BLaER1 treated with 17β-estradiol and CSF1 and Interleukin-3, amounts not matched to agents 10 nM and 100 nM (cell line): ENCODE measurements around the gene LPCAT2.

Source experiments
- H3K27ac ChIP-seq, 11 experiments: shearing (Covaris generic); formaldehyde crosslinking; 2 replicates each; pipeline ENCODE4 v1.8.1; 2022
- H3K27me3 ChIP-seq, 11 experiments: shearing (Covaris generic); formaldehyde crosslinking; 2 replicates each; pipeline ENCODE4 v1.8.1; 2022
- H3K36me3 ChIP-seq, 11 experiments: shearing (Covaris generic); formaldehyde crosslinking; 2 replicates each; pipeline ENCODE4 v1.8.1; 2022
- H3K4me1 ChIP-seq, 10 experiments: shearing (Covaris generic); formaldehyde crosslinking; 2 replicates each; pipeline ENCODE4 v1.8.1; 2022
- H3K4me2 ChIP-seq, 11 experiments: shearing (Covaris generic); formaldehyde crosslinking; 2 replicates each; pipeline ENCODE4 v1.8.1; 2022
- H3K4me3 ChIP-seq, 10 experiments: shearing (Covaris generic); formaldehyde crosslinking; 2 replicates each; pipeline ENCODE4 v1.8.1; 2022
- H3K9ac ChIP-seq, 11 experiments: shearing (Covaris generic); formaldehyde crosslinking; 2 replicates each; pipeline ENCODE4 v1.8.1; 2022
- H3K9me3 ChIP-seq, 11 experiments: shearing (Covaris generic); formaldehyde crosslinking; replicated peaks in 1 of 11; 2 replicates each; pipeline ENCODE4 v1.8.1; 2022
- H4K20me1 ChIP-seq, 11 experiments: shearing (Covaris generic); formaldehyde crosslinking; 2 replicates each; pipeline ENCODE4 v1.8.1; 2022
- Cebpa-rat ChIP-seq, 11 experiments: shearing (Covaris generic); IDR thresholded peaks; 2 replicates each; pipeline ENCODE4 v1.8.1; 2022

Gene LPCAT2

GRCh38 chr16:55508941-55509931, at the start of gene LPCAT2:
LPCAT2 (plus strand) TSS chr16:55509072; CDS start chr16:55509182, 110 bp downstream.
- Histone ChIP-seq H3K4me3 (peak within 1 kb of the TSS; percentile 43 to 69 (median 56)), H3K9ac (peak within 1 kb of the TSS in 7 of 11 experiments; percentile 1 to 80 (median 57); a peak in 12 of 22 replicates), H3K9me3 (peaks cover 27 to 41% (median 35%) of the 10 kb centered on the region in 11 experiments), H3K27me3 (peaks cover 0 to 19% (median 17%) of the 10 kb centered on the region in 11 experiments; a peak in 18 of 22 replicates), H3K4me2 (peak within 1 kb of the TSS; percentile 45 to 82 (median 67)), H3K36me3 (peaks cover 0 to 16% (median 0%) of the 10 kb centered on the region in 11 experiments; a peak in 5 of 22 replicates), H4K20me1 (no peaks in the 10 kb centered on the region; a peak in 1 of 22 replicates), H3K27ac (peak within 1 kb of the TSS in 6 of 11 experiments; percentile 27 to 69 (median 43); a peak in 10 of 22 replicates), H3K4me1 (peaks cover 21 to 56% (median 28%) of the 10 kb centered on the region in 10 experiments)
- TF ChIP-seq Cebpa-rat (IDR thresholded peaks at IDR 0.05) = no peak

- no peak overlapping the region for H3K9ac ChIP-seq
- no peak for TF ChIP-seq Cebpa-rat (IDR thresholded peaks at IDR 0.05)
- no peaks in the 10 kb centered on the region for H3K9me3 ChIP-seq
- H3K36me3 ChIP-seq = no peaks in the 10 kb centered on the region
- H4K20me1 ChIP-seq = no peaks in the 10 kb centered on the region
- H3K27me3 ChIP-seq = no peaks in the 10 kb centered on the region
- H3K4me2 ChIP-seq = no peak overlapping the region
- H3K4me3 ChIP-seq = no peak overlapping the region
- H3K4me1 ChIP-seq = no peaks in the 10 kb centered on the region; a peak in 1 of 20 replicates
- H3K27ac ChIP-seq = no peak overlapping the region
Observed at GRCh38 chr16:55462241-55462640, 46.6 kb upstream of the LPCAT2 start.

- Histone ChIP-seq H3K27me3 (no peaks in the 10 kb centered on the region), H4K20me1 (no peaks in the 10 kb centered on the region), H3K27ac (no peak overlapping the region), H3K4me3 (no peak overlapping the region), H3K36me3 (no peaks in the 10 kb centered on the region), H3K9me3 (no peaks in the 10 kb centered on the region), H3K4me1 (peaks cover 0 to 7% (median 0%) of the 10 kb centered on the region in 10 experiments; a peak in 3 of 20 replicates), H3K9ac (no peak overlapping the region), H3K4me2 (no peak overlapping the region)
- TF ChIP-seq Cebpa-rat (IDR thresholded peaks at IDR 0.05) = no peak
Observed at GRCh38 chr16:55464375-55464774, 44.5 kb upstream of the LPCAT2 start.

GRCh38 chr16:55465077-55465896, 43.6 kb upstream of the LPCAT2 start:
- H3K9me3 ChIP-seq = no peaks in the 10 kb centered on the region
- H3K36me3 ChIP-seq = no peaks in the 10 kb centered on the region
- H4K20me1 ChIP-seq = no peaks in the 10 kb centered on the region
- H3K27me3 ChIP-seq = no peaks in the 10 kb centered on the region
- peak overlapping the region in 1 of 11 experiments; percentile 16; a peak in 1 of 22 replicates for H3K4me2 ChIP-seq
- no peak overlapping the region for H3K4me3 ChIP-seq
- no peak overlapping the region for H3K9ac ChIP-seq
- peaks cover 0 to 7% (median 0%) of the 10 kb centered on the region in 10 experiments; a peak in 3 of 20 replicates for H3K4me1 ChIP-seq
- no peak for TF ChIP-seq Cebpa-rat (IDR thresholded peaks at IDR 0.05)
- H3K27ac ChIP-seq = no peak overlapping the region

GRCh38 chr16:55466209-55466608, 42.7 kb upstream of the LPCAT2 start:
- no peaks in the 10 kb centered on the region for H3K27me3 ChIP-seq
- H3K4me2 ChIP-seq = no peak overlapping the region
- H3K36me3 ChIP-seq = no peaks in the 10 kb centered on the region
- H4K20me1 ChIP-seq = no peaks in the 10 kb centered on the region
- H3K4me3 ChIP-seq = no peak overlapping the region
- no peak for TF ChIP-seq Cebpa-rat (IDR thresholded peaks at IDR 0.05)
- peaks cover 0 to 14% (median 0%) of the 10 kb centered on the region in 10 experiments; a peak in 5 of 20 replicates for H3K4me1 ChIP-seq
- H3K9me3 ChIP-seq = no peaks in the 10 kb centered on the region
- H3K9ac ChIP-seq = no peak overlapping the region
- H3K27ac ChIP-seq = no peak overlapping the region

- H3K9me3 ChIP-seq = no peaks in the 10 kb centered on the region
- H3K27me3 ChIP-seq = no peaks in the 10 kb centered on the region
- peaks cover 0 to 25% (median 0%) of the 10 kb centered on the region in 10 experiments; a peak in 6 of 20 replicates for H3K4me1 ChIP-seq
- no peak overlapping the region for H3K9ac ChIP-seq
- no peaks in the 10 kb centered on the region for H4K20me1 ChIP-seq
- no peak overlapping the region for H3K4me3 ChIP-seq
- no peak overlapping the region for H3K4me2 ChIP-seq
- TF ChIP-seq Cebpa-rat (IDR thresholded peaks at IDR 0.05) = no peak
- no peak overlapping the region for H3K27ac ChIP-seq
- no peaks in the 10 kb centered on the region for H3K36me3 ChIP-seq
Observed at GRCh38 chr16:55467898-55468297, 41.0 kb upstream of the LPCAT2 start.

GRCh38 chr16:55468352-55468990, 40.4 kb upstream of the LPCAT2 start:
- TF ChIP-seq Cebpa-rat (IDR thresholded peaks at IDR 0.05) = no peak
- Histone ChIP-seq H3K9ac (no peak overlapping the region), H3K36me3 (no peaks in the 10 kb centered on the region), H3K4me2 (0 out of 22 replicates have a peak overlapping the region, but pooled peaks of 1 of the 11 experiments have one; percentile 6), H3K4me1 (peaks cover 0 to 25% (median 0%) of the 10 kb centered on the region in 10 experiments; a peak in 6 of 20 replicates), H3K27ac (no peak overlapping the region), H4K20me1 (no peaks in the 10 kb centered on the region), H3K9me3 (no peaks in the 10 kb centered on the region), H3K4me3 (no peak overlapping the region), H3K27me3 (no peaks in the 10 kb centered on the region)

- Histone ChIP-seq H3K4me2 (no peak overlapping the region), H4K20me1 (no peaks in the 10 kb centered on the region), H3K4me3 (no peak overlapping the region), H3K4me1 (peaks cover 0 to 25% (median 0%) of the 10 kb centered on the region in 10 experiments; a peak in 6 of 20 replicates), H3K27ac (no peak overlapping the region), H3K9me3 (no peaks in the 10 kb centered on the region), H3K9ac (no peak overlapping the region), H3K36me3 (no peaks in the 10 kb centered on the region), H3K27me3 (no peaks in the 10 kb centered on the region)
- no peak for TF ChIP-seq Cebpa-rat (IDR thresholded peaks at IDR 0.05)
Observed at GRCh38 chr16:55469821-55470532, 38.9 kb upstream of the LPCAT2 start.
